HG03095 (cell line): Measurements from ENCODE around the gene ARL15.

Source experiments
- ATAC-seq: cut with Tn5 transposase; IDR thresholded peaks from one replicate; pipeline ENCODE4 v1.9.1; 2021; ENCODE audit warnings: moderate library complexity; ENCODE audit not compliant: unreplicated experiment

ARL15 gene

DNA sequence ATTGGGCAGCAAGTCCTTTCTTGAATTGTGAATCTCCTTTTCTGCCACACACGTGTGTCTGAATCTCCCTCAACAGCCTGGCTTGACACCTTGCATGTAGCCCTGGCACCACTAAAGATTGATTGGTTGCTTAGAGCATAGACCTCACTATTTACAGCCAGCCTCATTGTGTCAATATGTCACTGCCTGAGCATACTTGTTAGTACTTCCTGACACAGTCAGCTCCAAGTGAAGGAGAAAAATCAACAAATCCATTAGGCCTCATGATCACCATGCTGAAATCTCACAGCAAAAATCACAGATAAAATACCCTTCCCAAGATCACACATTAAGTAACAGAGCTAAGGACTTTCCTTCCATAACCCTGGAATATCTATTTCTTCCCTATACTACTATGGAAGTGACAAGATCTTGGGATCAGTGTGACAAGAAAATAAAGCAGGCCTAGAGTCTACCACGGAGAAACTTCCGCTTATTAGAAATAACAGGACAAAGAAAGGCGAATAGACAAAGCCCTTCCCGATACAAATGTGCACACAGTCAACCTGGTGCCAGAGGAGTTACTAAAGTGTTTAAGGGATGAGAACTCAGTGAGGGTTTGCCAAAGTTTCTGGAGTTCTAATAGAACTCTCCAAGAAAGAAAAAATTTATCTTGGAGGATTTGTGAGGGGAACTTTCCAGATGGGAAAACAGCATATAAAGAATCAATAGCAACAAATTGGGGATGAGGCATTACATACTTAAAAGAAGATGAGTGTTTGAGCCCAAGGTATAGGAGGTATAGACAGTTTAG is 5.6 kb upstream of the ARL15 start:
- ATAC-seq, result no peak

GRCh38 chr5:54313311-54314270 is 3.2 kb upstream of the ARL15 start:
- ATAC-seq, result no peak

DNA sequence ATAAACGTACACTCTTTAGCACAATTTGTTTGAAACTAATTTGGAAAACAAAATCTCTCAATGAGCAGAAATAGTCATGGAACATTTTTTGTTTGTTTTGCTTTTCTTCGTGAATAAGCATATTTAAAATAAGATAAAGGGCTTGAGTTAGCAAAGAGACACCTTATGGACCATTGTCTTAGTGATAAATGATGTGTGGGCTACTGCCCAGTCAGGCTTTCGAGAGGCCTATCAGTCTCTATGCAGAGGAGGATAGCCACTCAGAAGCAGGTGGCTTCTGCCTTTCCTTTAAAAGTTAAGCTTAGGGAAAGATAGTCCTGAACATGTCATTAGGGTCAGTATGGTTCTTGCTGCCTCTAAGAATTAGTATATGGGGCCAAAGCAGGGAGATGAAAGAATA is 2.1 kb upstream of the ARL15 start:
- ATAC-seq, result no peak

- no peak for ATAC-seq
Measured at GRCh38 chr5:54311176-54311677, 854 bp upstream of the ARL15 start.

- peak; percentile 24 for ATAC-seq
Measured at GRCh38 chr5:54309691-54310432, 511 bp downstream of the ARL15 start.

DNA sequence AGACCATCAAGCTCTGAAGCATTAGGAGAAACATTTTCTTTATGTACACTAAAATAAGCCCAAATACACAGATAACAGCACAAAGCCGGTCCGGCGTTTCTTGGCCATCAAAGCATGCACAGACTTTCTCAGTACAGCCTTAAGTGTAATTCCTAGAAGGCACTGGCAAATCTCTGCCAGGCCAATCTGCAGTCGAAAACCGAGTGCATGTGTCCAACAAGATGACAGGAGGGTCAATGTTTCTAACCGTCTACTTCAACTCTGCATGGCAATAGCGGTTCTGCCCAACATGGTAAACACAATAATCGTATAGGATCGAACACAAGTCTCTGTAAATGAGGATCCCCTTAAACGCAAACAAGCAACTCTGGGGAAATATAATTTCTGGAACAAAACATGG is 1.1 kb downstream of the ARL15 start:
- no peak for ATAC-seq

DNA sequence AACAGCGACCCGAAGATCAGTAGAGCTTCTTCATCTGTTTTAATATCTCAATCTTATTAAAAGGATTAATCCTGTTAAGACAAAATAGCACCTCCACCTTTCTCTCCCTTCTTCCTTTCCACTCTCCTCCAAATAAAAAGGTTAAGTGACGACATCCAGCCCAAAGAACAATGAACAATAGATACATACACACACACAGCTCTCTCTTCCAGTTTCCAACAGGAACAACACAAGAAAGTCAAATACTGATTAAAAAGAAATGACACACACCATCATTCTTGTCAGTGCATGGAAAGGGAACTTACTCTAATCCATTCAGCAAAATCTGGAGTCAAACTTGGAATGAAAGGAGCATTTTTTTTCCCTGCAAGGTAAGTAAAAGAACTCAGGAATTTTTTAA is 2.8 kb downstream of the ARL15 start:
- ATAC-seq, result no peak

DNA sequence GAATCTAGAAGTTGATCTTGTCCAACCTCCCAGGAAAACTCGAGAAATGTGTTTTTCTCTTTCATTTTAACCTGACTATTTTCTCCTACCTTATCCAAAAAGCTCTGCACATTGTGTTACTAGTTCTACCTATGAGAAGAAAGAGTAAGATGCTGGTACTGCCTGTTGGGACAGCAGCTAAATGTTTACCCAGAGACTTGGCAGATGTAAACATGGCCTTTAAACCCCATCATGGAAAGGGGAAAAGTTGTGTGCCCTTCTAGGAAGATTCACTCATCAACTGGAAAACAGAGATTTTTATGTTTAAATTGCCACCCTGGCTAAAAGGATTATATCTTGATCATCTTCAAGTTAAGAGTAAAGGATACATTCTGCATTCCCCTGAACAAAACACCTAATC is 3.5 kb downstream of the ARL15 start:
- no peak for ATAC-seq

GRCh38 chr5:54305737-54306136 is 4.6 kb downstream of the ARL15 start:
- ATAC-seq, result no peak

GRCh38 chr5:54304040-54304439 is 6.3 kb downstream of the ARL15 start:
- no peak for ATAC-seq

- no peak for ATAC-seq
Measured at GRCh38 chr5:54302267-54302687, 8.1 kb downstream of the ARL15 start.

DNA sequence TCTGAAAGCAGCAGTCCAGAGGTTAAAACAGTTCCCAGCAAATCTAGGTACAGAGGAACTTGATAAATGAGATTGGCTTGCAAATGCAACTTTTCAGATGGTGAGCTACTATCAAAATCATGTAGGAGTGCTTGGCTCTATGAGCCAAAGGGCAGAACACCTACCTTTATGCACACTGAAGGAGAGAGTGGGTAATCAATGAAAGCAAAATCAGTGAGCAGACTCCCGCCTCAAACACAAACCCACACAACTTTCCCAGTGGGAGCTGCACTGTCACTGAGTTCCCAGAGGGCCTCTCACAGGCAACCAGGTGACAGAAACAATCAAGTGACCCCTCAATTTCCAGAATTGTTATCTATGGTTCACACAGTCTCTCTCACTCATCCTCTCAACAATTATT is 8.5 kb downstream of the ARL15 start:
- ATAC-seq, result no peak

DNA sequence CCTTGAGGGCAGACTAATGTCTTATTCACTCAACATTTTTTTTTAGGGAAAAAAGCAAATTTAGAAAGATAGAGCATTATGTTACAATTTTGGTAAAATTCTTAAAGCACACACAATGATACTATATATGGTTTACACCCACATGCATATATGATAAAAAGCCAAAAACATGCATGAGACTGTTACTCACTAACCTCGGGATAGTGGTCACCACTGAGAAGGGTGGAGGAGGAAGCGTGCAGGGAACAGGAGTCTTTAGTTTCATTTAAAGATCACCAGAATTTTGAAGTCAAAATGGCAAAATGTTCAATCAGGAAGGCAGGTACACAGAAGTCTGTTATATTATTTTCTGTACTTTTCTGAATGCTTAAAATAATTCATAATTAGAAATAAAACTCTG is 9.2 kb downstream of the ARL15 start:
- no peak for ATAC-seq

DNA sequence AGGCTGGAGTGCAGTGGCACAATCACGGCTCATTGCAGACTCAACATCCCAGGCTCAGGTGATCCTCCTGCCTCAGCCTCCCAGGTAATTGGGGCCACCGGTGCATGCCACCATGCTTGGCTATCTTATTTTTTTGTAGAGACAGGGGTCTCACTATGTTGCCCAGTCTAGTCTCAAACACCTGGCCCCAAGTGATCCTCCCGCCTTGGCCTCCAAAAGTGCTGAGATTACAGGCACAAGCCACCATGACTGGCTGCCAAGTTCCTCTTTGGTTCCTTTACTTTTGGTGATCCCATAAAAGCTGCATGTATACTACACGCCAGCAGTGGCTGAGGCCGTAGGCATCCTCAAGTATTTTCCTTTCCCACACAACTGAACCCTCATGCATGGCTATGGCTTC is 11.4 kb downstream of the ARL15 start:
- no peak for ATAC-seq

- ATAC-seq, result no peak
Measured at GRCh38 chr5:54296386-54296785, 14.0 kb downstream of the ARL15 start.

DNA sequence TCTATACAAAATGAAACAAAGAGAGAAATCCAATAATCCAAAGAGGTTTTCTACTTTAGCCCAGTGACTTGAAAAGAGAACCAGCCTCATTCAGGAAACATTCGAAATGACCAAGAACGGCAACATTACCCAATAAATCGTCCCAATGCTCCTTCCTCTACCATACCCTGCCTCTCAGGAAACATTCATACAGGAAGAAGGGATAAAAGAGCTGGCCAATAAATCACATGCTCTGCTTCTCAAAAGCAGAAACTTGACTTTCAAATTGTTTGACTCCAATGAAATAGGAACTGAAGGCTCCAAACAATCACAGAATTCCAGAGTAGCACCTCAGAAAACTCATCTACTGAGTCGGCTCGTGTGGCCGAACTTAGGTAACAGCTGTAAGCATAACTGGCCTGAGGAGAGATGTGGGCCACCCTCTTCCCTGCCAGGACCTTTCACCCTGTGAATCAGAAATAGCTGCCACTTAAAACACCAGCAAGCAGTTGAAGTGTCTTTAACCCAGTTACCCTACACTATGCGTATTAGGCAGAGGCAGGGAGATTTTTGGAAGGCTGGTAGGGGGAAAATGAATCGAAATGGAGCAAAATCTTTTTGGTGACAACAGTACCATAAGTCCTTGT is 14.6 kb downstream of the ARL15 start:
- ATAC-seq, result no peak

GRCh38 chr5:54294097-54294667 is 16.2 kb downstream of the ARL15 start:
- no peak for ATAC-seq

DNA sequence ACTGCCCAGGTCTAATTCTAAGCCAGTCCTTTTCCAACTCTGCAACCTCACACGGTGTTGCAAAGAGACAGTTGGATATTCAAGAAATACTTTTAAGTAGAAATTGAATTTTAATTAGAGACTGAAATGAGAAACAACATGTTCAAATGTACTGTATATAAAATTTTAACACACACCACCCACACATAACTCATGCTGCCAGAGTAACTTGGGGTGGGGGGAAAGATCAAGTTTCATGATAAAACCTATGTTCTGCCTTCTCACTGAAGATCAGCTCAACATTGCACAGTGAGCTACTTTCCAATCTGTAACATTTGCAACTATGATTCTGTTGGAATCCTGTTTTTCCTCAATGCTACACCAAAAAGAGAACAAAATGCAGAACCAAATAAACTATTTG is 17.5 kb downstream of the ARL15 start:
- no peak for ATAC-seq

GRCh38 chr5:54291498-54291897 is 18.9 kb downstream of the ARL15 start:
- no peak for ATAC-seq

DNA sequence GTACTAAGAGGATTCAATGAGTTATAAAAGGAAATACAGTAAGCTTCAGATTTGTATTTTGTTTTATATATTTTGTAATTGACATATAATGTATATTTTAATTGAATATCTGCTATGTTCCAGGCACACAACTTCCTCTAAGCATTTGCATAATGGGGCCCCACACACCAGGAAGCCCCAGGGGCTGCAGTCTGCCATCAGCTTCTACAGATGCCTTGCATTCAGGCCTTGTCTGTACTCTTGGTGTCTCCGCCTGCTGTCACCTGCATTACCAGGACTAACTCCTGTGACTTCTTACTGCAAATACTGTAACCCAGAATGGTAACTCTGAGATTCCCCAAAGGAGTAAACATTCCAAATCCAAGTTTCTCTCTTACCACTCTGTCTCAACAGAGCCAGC is 20.6 kb downstream of the ARL15 start:
- no peak for ATAC-seq
